ENCODE results near the gene USP49.

USP49 gene

GRCh38 chr6:41801380-41801779 lies 93.8 kb downstream of the USP49 start:
- Mint-ChIP-seq H3K4me3 (no peak overlapping the region), H3K9me3 (no peaks in the 10 kb centered on the region), H3K27me3 (no peaks in the 10 kb centered on the region), H3K4me1 (no peaks in the 10 kb centered on the region), H3K36me3 (no peaks in the 10 kb centered on the region), H3K27ac (no peak overlapping the region)
- no peak for DNase-seq
- CTCF ChIA-PET: interaction anchor here (0.6 to 2.2 kb wide), 7 partner anchors 11 to 269 kb away, joined by 3 to 12 read pairs (median 7); no protein-coding TSS in a partner anchor

GRCh38 chr6:41799559-41799911 lies 95.6 kb downstream of the USP49 start:
- no peak for DNase-seq
- Mint-ChIP-seq H3K4me3 (no peak overlapping the region), H3K4me1 (no peaks in the 10 kb centered on the region), H3K27ac (no peak overlapping the region), H3K36me3 (no peaks in the 10 kb centered on the region), H3K27me3 (no peaks in the 10 kb centered on the region), H3K9me3 (no peaks in the 10 kb centered on the region)
- CTCF ChIA-PET: interaction anchor here (0.6 to 1.7 kb wide), 3 partner anchors 12 to 305 kb away, joined by 3 to 5 read pairs (median 4); partner anchors contain the start of gene TOMM6

GRCh38 chr6:41798901-41799558 lies 96.1 kb downstream of the USP49 start:
- no peak for DNase-seq
- CTCF ChIA-PET: interaction anchor here (0.6 to 1.7 kb wide), 3 partner anchors 11 to 306 kb away, joined by 3 to 5 read pairs (median 4); partner anchors contain the start of gene TOMM6
- Mint-ChIP-seq H3K9me3 (no peaks in the 10 kb centered on the region), H3K4me1 (no peaks in the 10 kb centered on the region), H3K27me3 (no peaks in the 10 kb centered on the region), H3K36me3 (no peaks in the 10 kb centered on the region), H3K27ac (no peak overlapping the region), H3K4me3 (no peak overlapping the region)

GRCh38 chr6:41796474-41796873 lies 98.7 kb downstream of the USP49 start:
- no peaks in the 10 kb centered on the region for H3K4me1 Mint-ChIP-seq
- no peak overlapping the region for H3K27ac Mint-ChIP-seq
- H3K36me3 Mint-ChIP-seq: peaks cover 9% of the 10 kb centered on the region
- DNase-seq: no peak
- no peaks in the 10 kb centered on the region for H3K9me3 Mint-ChIP-seq
- CTCF ChIA-PET: interaction anchor here (1.1 to 3.8 kb wide), 2 partner anchors 10 kb away, joined by 5 to 13 read pairs; partner anchors contain the start of gene TOMM6
- no peaks in the 10 kb centered on the region for H3K27me3 Mint-ChIP-seq
- no peak overlapping the region for H3K4me3 Mint-ChIP-seq

GRCh38 chr6:41791984-41792383 lies 103.2 kb downstream of the USP49 start:
- H3K4me1 Mint-ChIP-seq: peaks cover 15% of the 10 kb centered on the region
- H3K36me3 Mint-ChIP-seq: peaks cover 28% of the 10 kb centered on the region
- H3K9me3 Mint-ChIP-seq: no peaks in the 10 kb centered on the region
- CTCF ChIA-PET: interaction anchor here (0.5 to 2.7 kb wide), 3 partner anchors 9 to 252 kb away, joined by 3 to 9 read pairs (median 3); no protein-coding TSS in a partner anchor
- no peaks in the 10 kb centered on the region for H3K27me3 Mint-ChIP-seq
- no peak for DNase-seq
- no peak overlapping the region for H3K27ac Mint-ChIP-seq
- H3K4me3 Mint-ChIP-seq: no peak overlapping the region

- no peak for DNase-seq
- Mint-ChIP-seq H3K9me3 (no peaks in the 10 kb centered on the region), H3K27ac (no peak overlapping the region), H3K4me3 (no peak overlapping the region), H3K27me3 (peaks cover 2% of the 10 kb centered on the region), H3K4me1 (peaks cover 15% of the 10 kb centered on the region), H3K36me3 (peaks cover 28% of the 10 kb centered on the region)
- CTCF ChIA-PET: interaction anchor here (1.0 to 2.7 kb wide), 2 partner anchors 10 to 130 kb away, joined by 3 to 9 read pairs; partner anchors contain the start of genes BYSL and MED20
Measured at GRCh38 chr6:41791305-41791704, 103.9 kb downstream of the USP49 start.

- no peak for DNase-seq
- CTCF ChIA-PET: interaction anchor here (1.0 to 6.7 kb wide), 3 partner anchors 11 to 254 kb away, joined by 3 to 97 read pairs (median 9); partner anchors contain the start of genes BYSL and MED20
- no peak overlapping the region for H3K27ac Mint-ChIP-seq
- peaks cover 17% of the 10 kb centered on the region for H3K4me1 Mint-ChIP-seq
- peaks cover 28% of the 10 kb centered on the region for H3K36me3 Mint-ChIP-seq
- H3K4me3 Mint-ChIP-seq: peak overlapping the region; percentile 6
- H3K27me3 Mint-ChIP-seq: peaks cover 14% of the 10 kb centered on the region
- H3K9me3 Mint-ChIP-seq: no peaks in the 10 kb centered on the region
Measured at GRCh38 chr6:41790045-41790444, 105.1 kb downstream of the USP49 start.

GRCh38 chr6:41789390-41789724 lies 105.8 kb downstream of the USP49 start:
- peak overlapping the region; percentile 81 for H3K27ac Mint-ChIP-seq

GRCh38 chr6:41787219-41787917 lies 107.8 kb downstream of the USP49 start, which contains the start of gene TOMM6:
Gene TOMM6 (plus strand): TSS chr6:41787694. CDS start chr6:41787698, 4 bp downstream.
- Mint-ChIP-seq H3K4me3 (peak within 1 kb of the TSS; percentile 96), H3K4me1 (peaks cover 17% of the 10 kb centered on the region), H3K36me3 (peaks cover 25% of the 10 kb centered on the region), H3K9me3 (no peaks in the 10 kb centered on the region), H3K27me3 (peaks cover 39% of the 10 kb centered on the region), H3K27ac (peak within 1 kb of the TSS; percentile 97)
- DNase-seq: peak; percentile 97
- CTCF ChIA-PET: interaction anchor here (0.7 to 6.7 kb wide), 17 partner anchors 9 to 430 kb away, joined by 3 to 97 read pairs (median 4); partner anchors contain the start of genes BYSL, MED20, MRPS10 and TAF8

More at GRCh38 chr6:41789390-41789724, 105.8 kb downstream of the USP49 start:
- CTCF ChIA-PET: interaction anchor here (2.7 to 6.7 kb wide), 2 partner anchors 11 to 254 kb away, joined by 9 to 97 read pairs; no protein-coding TSS in a partner anchor
- Mint-ChIP-seq H3K27me3 (peaks cover 21% of the 10 kb centered on the region), H3K4me1 (peaks cover 17% of the 10 kb centered on the region), H3K9me3 (no peaks in the 10 kb centered on the region), H3K4me3 (peak overlapping the region; percentile 96), H3K36me3 (peaks cover 28% of the 10 kb centered on the region)
- no peak for DNase-seq

GRCh38 chr6:41786451-41787218 lies 108.5 kb downstream of the USP49 start:
- Mint-ChIP-seq H3K36me3 (peaks cover 21% of the 10 kb centered on the region), H3K27ac (peak overlapping the region; percentile 97), H3K27me3 (peaks cover 46% of the 10 kb centered on the region), H3K4me3 (peak overlapping the region; percentile 96), H3K4me1 (peaks cover 19% of the 10 kb centered on the region), H3K9me3 (no peaks in the 10 kb centered on the region)
- peak; percentile 90 for DNase-seq
- CTCF ChIA-PET: interaction anchor here (0.7 to 6.7 kb wide), 23 partner anchors 9 to 431 kb away, joined by 3 to 97 read pairs (median 4); partner anchors contain the start of genes BYSL, MED20, MRPS10 and TAF8

GRCh38 chr6:41785689-41786450 lies 109.3 kb downstream of the USP49 start:
- peak overlapping the region; percentile 96 for H3K4me3 Mint-ChIP-seq
- no peaks in the 10 kb centered on the region for H3K9me3 Mint-ChIP-seq
- H3K36me3 Mint-ChIP-seq: peaks cover 17% of the 10 kb centered on the region
- CTCF ChIA-PET: interaction anchor here (0.7 to 6.7 kb wide), 15 partner anchors 9 to 432 kb away, joined by 3 to 97 read pairs (median 4); partner anchors contain the start of genes BYSL, MED20, MRPS10 and TAF8
- H3K4me1 Mint-ChIP-seq: peaks cover 27% of the 10 kb centered on the region
- no peak for DNase-seq
- peak overlapping the region; percentile 97 for H3K27ac Mint-ChIP-seq
- peaks cover 54% of the 10 kb centered on the region for H3K27me3 Mint-ChIP-seq

GRCh38 chr6:41785254-41785653 lies 109.9 kb downstream of the USP49 start:
- H3K36me3 Mint-ChIP-seq: peaks cover 14% of the 10 kb centered on the region
- H3K9me3 Mint-ChIP-seq: no peaks in the 10 kb centered on the region
- H3K27ac Mint-ChIP-seq: no peak overlapping the region
- H3K4me3 Mint-ChIP-seq: peak overlapping the region; percentile 96
- H3K27me3 Mint-ChIP-seq: peaks cover 60% of the 10 kb centered on the region
- peaks cover 28% of the 10 kb centered on the region for H3K4me1 Mint-ChIP-seq
- CTCF ChIA-PET: interaction anchor here (1.1 to 6.7 kb wide), 7 partner anchors 9 to 433 kb away, joined by 4 to 97 read pairs (median 5); partner anchors contain the start of genes MRPS10 and TAF8
- no peak for DNase-seq

All from activated naive CD4-positive, alpha-beta T cell treated with anti-CD3 and anti-CD28 coated beads, Interleukin-2, amount 10 ng/mL, durations not matched to agents 7 days and 5 days (primary cell).